ENCODE data around the gene C1orf141. TPM values are rescaled to one million over a fixed set of nuclear protein-coding genes. Genes with fewer than 3 reads are reported as not detected.

Gene C1orf141
- total RNA-seq, 1 donor from 2014 or later: not detected

DNA sequence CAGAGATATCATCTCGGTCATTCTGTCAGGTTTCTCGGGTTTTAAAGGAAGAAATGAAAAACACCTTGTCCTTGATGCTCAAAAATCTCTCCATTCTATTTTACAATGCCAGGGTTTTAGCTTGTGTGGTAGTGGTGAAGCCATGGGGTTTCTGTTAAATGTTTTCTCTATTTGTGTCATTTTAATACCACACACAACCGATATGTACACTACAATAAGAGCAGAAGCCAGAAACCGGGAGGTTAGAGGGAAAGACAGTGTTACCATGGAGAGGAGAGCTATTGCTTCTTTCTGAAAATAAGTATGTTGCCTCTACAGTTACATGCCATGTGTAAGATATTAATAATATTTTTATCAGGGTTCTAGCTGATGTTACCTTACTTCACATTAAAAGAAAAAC is 83.6 kb downstream of the C1orf141 start:
- POLR2A ChIA-PET: interaction anchor here (0.8 kb wide), 1 partner anchor 378 kb away, joined by 3 read pairs; no protein-coding TSS in a partner anchor
- no peak for DNase-seq
- no peak overlapping the region for H3K4me3 Mint-ChIP-seq
- CTCF ChIA-PET: interaction anchor here (0.9 to 1.5 kb wide), 2 partner anchors 98 kb away, joined by 4 to 9 read pairs; no protein-coding TSS in a partner anchor
- no peak overlapping the region for H3K27ac Mint-ChIP-seq
- H3K9me3 Mint-ChIP-seq: no peaks in the 10 kb centered on the region
- peaks cover 43% of the 10 kb centered on the region for H3K36me3 Mint-ChIP-seq (ENCODE audit: low read depth)
- ATAC-seq (ENCODE audit: low read depth): no peak
- H3K4me1 Mint-ChIP-seq: peaks cover 21% of the 10 kb centered on the region
- intact Hi-C loops (cut with micrococcal nuclease): loop anchor here (5.0 to 10.0 kb wide), 5 partner anchors 54 to 1629 kb away; partner anchors contain the start of genes GADD45A, LEPR and LEPROT
- TF ChIP-seq, protein P1, sequence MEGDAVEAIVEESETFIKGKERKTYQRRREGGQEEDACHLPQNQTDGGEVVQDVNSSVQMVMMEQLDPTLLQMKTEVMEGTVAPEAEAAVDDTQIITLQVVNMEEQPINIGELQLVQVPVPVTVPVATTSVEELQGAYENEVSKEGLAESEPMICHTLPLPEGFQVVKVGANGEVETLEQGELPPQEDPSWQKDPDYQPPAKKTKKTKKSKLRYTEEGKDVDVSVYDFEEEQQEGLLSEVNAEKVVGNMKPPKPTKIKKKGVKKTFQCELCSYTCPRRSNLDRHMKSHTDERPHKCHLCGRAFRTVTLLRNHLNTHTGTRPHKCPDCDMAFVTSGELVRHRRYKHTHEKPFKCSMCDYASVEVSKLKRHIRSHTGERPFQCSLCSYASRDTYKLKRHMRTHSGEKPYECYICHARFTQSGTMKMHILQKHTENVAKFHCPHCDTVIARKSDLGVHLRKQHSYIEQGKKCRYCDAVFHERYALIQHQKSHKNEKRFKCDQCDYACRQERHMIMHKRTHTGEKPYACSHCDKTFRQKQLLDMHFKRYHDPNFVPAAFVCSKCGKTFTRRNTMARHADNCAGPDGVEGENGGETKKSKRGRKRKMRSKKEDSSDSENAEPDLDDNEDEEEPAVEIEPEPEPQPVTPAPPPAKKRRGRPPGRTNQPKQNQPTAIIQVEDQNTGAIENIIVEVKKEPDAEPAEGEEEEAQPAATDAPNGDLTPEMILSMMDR (IDR thresholded peaks at IDR 0.05): no peak
- H3K27me3 Mint-ChIP-seq: no peaks in the 10 kb centered on the region

GRCh38 chr1:67044631-67045270 is 90.0 kb downstream of the C1orf141 start:
- no peak for DNase-seq
- Mint-ChIP-seq H3K4me1 (peaks cover 11% of the 10 kb centered on the region), H3K4me3 (no peak overlapping the region), H3K27me3 (no peaks in the 10 kb centered on the region), H3K9me3 (no peaks in the 10 kb centered on the region), H3K27ac (no peak overlapping the region), H3K36me3 (ENCODE audit: low read depth) (peaks cover 77% of the 10 kb centered on the region)
- POLR2A ChIA-PET: no interaction called here
- ATAC-seq (ENCODE audit: low read depth): peak; percentile 47
- CTCF ChIA-PET: no interaction called here
- TF ChIP-seq, protein P1 (IDR thresholded peaks at IDR 0.05): no peak
- intact Hi-C loops (cut with micrococcal nuclease): no loop called here

GRCh38 chr1:67043366-67043765 is 91.4 kb downstream of the C1orf141 start:
- peaks cover 81% of the 10 kb centered on the region for H3K36me3 Mint-ChIP-seq (ENCODE audit: low read depth)
- H3K4me3 Mint-ChIP-seq: no peak overlapping the region
- CTCF ChIA-PET: no interaction called here
- no peak overlapping the region for H3K27ac Mint-ChIP-seq
- intact Hi-C loops (cut with micrococcal nuclease): no loop called here
- POLR2A ChIA-PET: no interaction called here
- ATAC-seq (ENCODE audit: low read depth): no peak
- no peaks in the 10 kb centered on the region for H3K9me3 Mint-ChIP-seq
- peaks cover 11% of the 10 kb centered on the region for H3K4me1 Mint-ChIP-seq
- no peak for DNase-seq
- H3K27me3 Mint-ChIP-seq: no peaks in the 10 kb centered on the region
- TF ChIP-seq, protein P1 (IDR thresholded peaks at IDR 0.05): no peak

Other genes with a start within 250 kb of the C1orf141 start
- 0.75 and 3.4 TPM in 2 replicates for gene DNAI4, start 210.1 kb downstream of the C1orf141 start, total RNA-seq
- 39.1 and 39.2 TPM in 2 replicates for gene MIER1, start 210.0 kb downstream of the C1orf141 start, total RNA-seq
- gene SLC35D1, start 80.8 kb downstream of the C1orf141 start, total RNA-seq: 10.1 and 11.1 TPM in 2 replicates
- not detected in 2 replicates for gene IL23R, start 31.5 kb upstream of the C1orf141 start, total RNA-seq
- gene IL12RB2, start 172.9 kb upstream of the C1orf141 start, total RNA-seq: 0.98 and 1.1 TPM in 2 replicates